ENCODE measurements around the gene NEXN.

Gene NEXN

DNA sequence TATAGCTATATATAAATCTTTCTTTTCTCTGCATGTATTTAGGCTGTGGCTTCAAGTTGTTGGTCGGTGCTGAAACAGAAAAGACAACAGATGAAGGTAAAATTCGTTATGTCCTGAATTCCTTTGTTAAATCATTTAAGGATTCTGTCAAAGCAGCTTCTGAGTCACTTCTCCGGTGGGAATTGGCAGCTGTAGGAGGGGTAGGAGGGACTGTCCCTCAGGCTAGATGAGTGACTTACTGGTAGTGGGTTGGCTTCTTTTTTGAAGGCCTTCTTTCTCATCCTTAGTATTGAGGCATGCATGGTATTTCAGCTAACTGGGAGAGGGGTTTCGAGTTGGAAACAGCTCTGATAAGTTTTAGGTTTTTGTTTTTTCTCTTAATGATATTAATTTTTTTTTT lies 22.1 kb upstream of the NEXN start:
- Histone ChIP-seq H3K4me1 (ENCODE audit: control insufficient read depth, low read length) (no peaks in the 10 kb centered on the region), H3K9me3 (ENCODE audit: control insufficient read depth, insufficient read depth, low read length) (no peaks in the 10 kb centered on the region), H3K27me3 (ENCODE audit: control insufficient read depth, low read length) (no peaks in the 10 kb centered on the region), H3K4me3 (ENCODE audit: low read length) (no peak overlapping the region), H3K27ac (ENCODE audit: low read depth, low read length) (no peak overlapping the region), H3K79me2 (ENCODE audit: control insufficient read depth, low read length) (no peaks in the 10 kb centered on the region), H3F3A (ENCODE audit: control insufficient read depth, insufficient read depth) (no peaks in the 10 kb centered on the region), H4K20me1 (ENCODE audit: control insufficient read depth, insufficient read depth, low read depth, low read length) (no peaks in the 10 kb centered on the region), H3K4me2 (ENCODE audit: low read length) (no peak overlapping the region), H3K36me3 (ENCODE audit: control insufficient read depth, low read length) (peaks cover 10% of the 10 kb centered on the region), H3K9me2 (replicated peaks; ENCODE audit: control insufficient read depth, low read length) (no peaks in the 10 kb centered on the region)
- TF ChIP-seq, protein P1, sequence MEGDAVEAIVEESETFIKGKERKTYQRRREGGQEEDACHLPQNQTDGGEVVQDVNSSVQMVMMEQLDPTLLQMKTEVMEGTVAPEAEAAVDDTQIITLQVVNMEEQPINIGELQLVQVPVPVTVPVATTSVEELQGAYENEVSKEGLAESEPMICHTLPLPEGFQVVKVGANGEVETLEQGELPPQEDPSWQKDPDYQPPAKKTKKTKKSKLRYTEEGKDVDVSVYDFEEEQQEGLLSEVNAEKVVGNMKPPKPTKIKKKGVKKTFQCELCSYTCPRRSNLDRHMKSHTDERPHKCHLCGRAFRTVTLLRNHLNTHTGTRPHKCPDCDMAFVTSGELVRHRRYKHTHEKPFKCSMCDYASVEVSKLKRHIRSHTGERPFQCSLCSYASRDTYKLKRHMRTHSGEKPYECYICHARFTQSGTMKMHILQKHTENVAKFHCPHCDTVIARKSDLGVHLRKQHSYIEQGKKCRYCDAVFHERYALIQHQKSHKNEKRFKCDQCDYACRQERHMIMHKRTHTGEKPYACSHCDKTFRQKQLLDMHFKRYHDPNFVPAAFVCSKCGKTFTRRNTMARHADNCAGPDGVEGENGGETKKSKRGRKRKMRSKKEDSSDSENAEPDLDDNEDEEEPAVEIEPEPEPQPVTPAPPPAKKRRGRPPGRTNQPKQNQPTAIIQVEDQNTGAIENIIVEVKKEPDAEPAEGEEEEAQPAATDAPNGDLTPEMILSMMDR (IDR thresholded peaks at IDR 0.05; ENCODE audit: low read depth, low read length, poor library complexity, severe bottlenecking), result no peak
- TF ChIP-seq EZH2phosphoT487 (IDR thresholded peaks at IDR 0.05; ENCODE audit: borderline replicate concordance, low read length), result no peak

DNA sequence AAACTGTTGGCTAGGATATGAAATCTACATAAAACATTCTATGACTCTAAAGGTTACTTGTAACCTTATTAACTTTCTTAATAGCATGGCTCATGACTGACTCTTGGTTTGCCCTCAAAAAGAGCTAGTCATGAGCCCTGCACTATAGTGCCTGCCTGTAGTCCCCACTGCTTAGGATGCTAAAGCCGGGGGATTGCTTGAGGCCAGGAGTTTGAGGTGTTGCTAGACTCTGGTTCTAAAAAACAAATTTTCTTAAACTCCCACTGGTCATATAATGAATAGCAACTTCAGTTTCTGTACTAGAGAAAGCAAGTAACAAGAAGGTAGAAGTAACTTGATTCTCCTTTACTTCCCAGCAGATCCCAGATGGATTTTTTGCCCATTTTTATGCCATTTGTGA lies 15.8 kb upstream of the NEXN start:
- TF ChIP-seq, protein P1 (IDR thresholded peaks at IDR 0.05; ENCODE audit: low read depth, low read length, poor library complexity, severe bottlenecking), result no peak
- TF ChIP-seq EZH2phosphoT487 (IDR thresholded peaks at IDR 0.05; ENCODE audit: borderline replicate concordance, low read length), result no peak
- Histone ChIP-seq H3K4me3 (ENCODE audit: low read length) (no peak overlapping the region), H3K27me3 (ENCODE audit: control insufficient read depth, low read length) (no peaks in the 10 kb centered on the region), H3F3A (ENCODE audit: control insufficient read depth, insufficient read depth) (no peaks in the 10 kb centered on the region), H3K36me3 (ENCODE audit: control insufficient read depth, low read length) (peaks cover 7% of the 10 kb centered on the region; the same call in 1 of the 2 replicates), H3K79me2 (ENCODE audit: control insufficient read depth, low read length) (no peaks in the 10 kb centered on the region), H3K9me2 (replicated peaks; ENCODE audit: control insufficient read depth, low read length) (no peaks in the 10 kb centered on the region), H3K27ac (ENCODE audit: low read depth, low read length) (no peak overlapping the region), H3K4me2 (ENCODE audit: low read length) (no peak overlapping the region), H4K20me1 (ENCODE audit: control insufficient read depth, insufficient read depth, low read depth, low read length) (no peaks in the 10 kb centered on the region), H3K4me1 (ENCODE audit: control insufficient read depth, low read length) (no peaks in the 10 kb centered on the region), H3K9me3 (ENCODE audit: control insufficient read depth, insufficient read depth, low read length) (no peaks in the 10 kb centered on the region)

DNA sequence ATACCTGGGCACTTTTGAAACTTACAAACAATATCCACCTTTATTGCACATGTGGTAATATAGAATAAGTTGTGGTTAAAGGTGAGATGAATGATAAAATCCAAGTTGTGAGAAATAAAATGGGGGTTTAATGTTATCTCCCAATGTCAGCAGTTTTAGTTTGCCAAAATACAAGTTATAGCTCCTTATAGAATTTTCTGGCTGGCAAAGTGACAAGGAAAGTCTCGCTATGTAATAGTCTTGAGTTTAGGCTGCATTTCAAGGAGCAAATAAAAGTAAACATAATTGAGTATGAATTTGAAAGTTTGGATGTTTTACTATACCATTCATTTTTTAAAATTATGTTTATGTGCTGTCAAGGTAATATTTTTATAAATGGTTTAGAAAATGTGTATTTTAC lies 15.0 kb upstream of the NEXN start:
- Histone ChIP-seq H3K9me2 (replicated peaks; ENCODE audit: control insufficient read depth, low read length) (no peaks in the 10 kb centered on the region), H3K9me3 (ENCODE audit: control insufficient read depth, insufficient read depth, low read length) (no peaks in the 10 kb centered on the region)

More for the DNA sequence above, 15.0 kb upstream of the NEXN start:
- H3K4me3 ChIP-seq (ENCODE audit: low read length), result no peak overlapping the region
- TF ChIP-seq EZH2phosphoT487 (IDR thresholded peaks at IDR 0.05; ENCODE audit: borderline replicate concordance, low read length), result no peak
- TF ChIP-seq, protein P1 (IDR thresholded peaks at IDR 0.05; ENCODE audit: low read depth, low read length, poor library complexity, severe bottlenecking), result no peak
- H3F3A ChIP-seq (ENCODE audit: control insufficient read depth, insufficient read depth), result no peaks in the 10 kb centered on the region
- H3K36me3 ChIP-seq (ENCODE audit: control insufficient read depth, low read length), result peaks cover 4% of the 10 kb centered on the region; the same call in 1 of the 2 replicates
- H3K27ac ChIP-seq (ENCODE audit: low read depth, low read length), result no peak overlapping the region
- no peaks in the 10 kb centered on the region for H3K79me2 ChIP-seq (ENCODE audit: control insufficient read depth, low read length)
- H4K20me1 ChIP-seq (ENCODE audit: control insufficient read depth, insufficient read depth, low read depth, low read length), result no peaks in the 10 kb centered on the region
- no peaks in the 10 kb centered on the region for H3K27me3 ChIP-seq (ENCODE audit: control insufficient read depth, low read length)
- H3K4me1 ChIP-seq (ENCODE audit: control insufficient read depth, low read length), result no peaks in the 10 kb centered on the region
- H3K4me2 ChIP-seq (ENCODE audit: low read length), result no peak overlapping the region
